Mucosa of rectum (tissue), 2 donors: ENCODE measurements around the gene NKD2.

Source experiments
- H3K27ac ChIP-seq, 2 donors: one replicate each; pipeline ENCODE4 v1.7.0; 2013; ENCODE audit warnings: inconsistent platforms in 2 of 2, low read depth in 2 of 2, low read length in 2 of 2
- H3K27me3 ChIP-seq, 2 donors: one replicate each; pipeline ENCODE4 v1.7.0; 2013; ENCODE audit warnings: low read length in 2 of 2; ENCODE audit not compliant: control insufficient read depth in 2 of 2, insufficient read depth in 2 of 2
- H3K36me3 ChIP-seq, 2 donors: one replicate each; pipeline ENCODE4 v1.7.0; 2013; ENCODE audit warnings: low read length in 2 of 2; ENCODE audit not compliant: control insufficient read depth in 2 of 2, insufficient read depth in 2 of 2
- H3K4me1 ChIP-seq, 2 donors: one replicate each; pipeline ENCODE4 v1.7.0; 2013; ENCODE audit warnings: low read length in 2 of 2, mild to moderate bottlenecking in 1 of 2; ENCODE audit not compliant: control insufficient read depth in 2 of 2, insufficient read depth in 2 of 2
- H3K4me3 ChIP-seq, 2 donors: one replicate each; pipeline ENCODE4 v1.7.0; 2013; ENCODE audit warnings: low read length in 2 of 2
- H3K9ac ChIP-seq, 2 donors: one replicate each; pipeline ENCODE4 v1.7.0; 2013; ENCODE audit warnings: low read length in 2 of 2, low read depth in 1 of 2, mild to moderate bottlenecking in 1 of 2
- H3K9me3 ChIP-seq, 2 donors: one replicate each; pipeline ENCODE4 v1.7.0; 2013; ENCODE audit warnings: low read length in 2 of 2; ENCODE audit not compliant: control insufficient read depth in 2 of 2
- donor health status: healthy.
- donor health status: Normal muscosa, but diverticular disease.

NKD2 gene

GRCh38 chr5:1034421-1034905 lies 25.9 kb downstream of the NKD2 start:
- Histone ChIP-seq H3K9ac (no peak overlapping the region), H3K4me3 (no peak overlapping the region), H3K27ac (no peak overlapping the region), H3K9me3 (no peaks in the 10 kb centered on the region), H3K4me1 (no peaks in the 10 kb centered on the region), H3K27me3 (no peaks in the 10 kb centered on the region), H3K36me3 (no peaks in the 10 kb centered on the region)

- Histone ChIP-seq H3K27ac (no peak overlapping the region), H3K9me3 (no peaks in the 10 kb centered on the region), H3K9ac (no peak overlapping the region), H3K27me3 (no peaks in the 10 kb centered on the region), H3K36me3 (no peaks in the 10 kb centered on the region), H3K4me1 (no peaks in the 10 kb centered on the region), H3K4me3 (no peak overlapping the region)
These were observed 26.4 kb downstream of the NKD2 start for GRCh38 chr5:1034986-1035385.

DNA sequence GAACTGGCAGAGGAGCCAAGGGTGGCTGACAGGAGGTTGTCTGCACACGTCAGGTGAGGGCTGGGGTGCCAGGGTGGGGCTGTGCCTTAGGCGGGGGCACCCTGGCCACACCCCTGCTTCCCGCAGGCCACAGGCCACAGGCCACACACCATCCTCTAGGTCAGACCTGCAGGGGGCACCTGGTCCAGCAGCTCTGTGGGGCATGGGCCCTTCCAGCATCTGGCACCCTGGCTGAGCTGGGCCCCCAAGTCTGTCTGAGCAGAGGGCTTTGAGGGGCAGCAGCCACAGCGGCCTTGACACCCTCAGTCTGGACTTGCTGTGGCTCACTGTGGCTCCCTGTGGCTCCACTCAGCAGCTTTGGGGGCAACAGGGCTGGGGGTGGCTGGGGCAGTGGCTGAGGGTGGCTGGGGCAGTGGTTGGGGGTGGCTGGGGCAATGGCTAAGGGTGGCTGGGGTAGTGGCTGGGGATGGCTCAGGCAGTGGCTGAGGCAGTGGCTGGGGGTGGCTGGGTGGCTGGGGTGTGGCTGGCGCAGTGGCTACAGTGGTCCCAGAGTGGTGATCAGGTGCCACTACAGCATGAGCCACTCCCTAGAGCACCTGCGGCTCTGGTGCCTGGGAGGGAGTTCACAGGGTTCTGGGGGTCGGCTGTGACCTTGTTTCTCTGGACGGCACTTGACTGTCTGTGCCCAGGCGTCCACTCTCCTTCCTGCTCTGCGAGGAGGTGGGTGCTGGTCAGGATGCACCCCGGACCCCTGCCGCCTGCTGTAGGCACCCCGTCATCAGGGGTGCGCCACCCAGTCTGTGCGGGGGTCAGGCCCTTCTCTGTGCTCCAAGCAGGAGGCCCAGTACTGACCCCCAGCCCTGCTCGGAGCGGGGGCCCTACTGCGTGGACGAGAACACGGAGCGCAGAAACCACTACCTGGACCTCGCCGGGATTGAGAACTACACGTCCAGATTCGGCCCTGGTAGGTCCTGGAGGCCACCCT lies 27.1 kb downstream of the NKD2 start:
- H3K9ac ChIP-seq: no peak overlapping the region
- H3K9me3 ChIP-seq: no peaks in the 10 kb centered on the region
- no peaks in the 10 kb centered on the region for H3K4me1 ChIP-seq
- no peak overlapping the region for H3K27ac ChIP-seq
- no peaks in the 10 kb centered on the region for H3K27me3 ChIP-seq
- H3K36me3 ChIP-seq: no peaks in the 10 kb centered on the region
- H3K4me3 ChIP-seq: no peak overlapping the region

- no peaks in the 10 kb centered on the region for H3K4me1 ChIP-seq
- no peaks in the 10 kb centered on the region for H3K36me3 ChIP-seq
- H3K9ac ChIP-seq: no peak overlapping the region
- H3K4me3 ChIP-seq: no peak overlapping the region
- no peaks in the 10 kb centered on the region for H3K9me3 ChIP-seq
- H3K27ac ChIP-seq: no peak overlapping the region
- no peaks in the 10 kb centered on the region for H3K27me3 ChIP-seq
These were observed 28.0 kb downstream of the NKD2 start for GRCh38 chr5:1036504-1037122.

GRCh38 chr5:1037123-1037670 lies 28.6 kb downstream of the NKD2 start:
- no peaks in the 10 kb centered on the region for H3K4me1 ChIP-seq
- H3K4me3 ChIP-seq: no peak overlapping the region
- no peaks in the 10 kb centered on the region for H3K36me3 ChIP-seq
- H3K27me3 ChIP-seq: no peaks in the 10 kb centered on the region
- no peaks in the 10 kb centered on the region for H3K9me3 ChIP-seq
- H3K9ac ChIP-seq: no peak overlapping the region
- no peak overlapping the region for H3K27ac ChIP-seq

GRCh38 chr5:1037671-1038416 lies 29.2 kb downstream of the NKD2 start:
- Histone ChIP-seq H3K9me3 (no peaks in the 10 kb centered on the region), H3K4me1 (no peaks in the 10 kb centered on the region), H3K4me3 (no peak overlapping the region), H3K27me3 (no peaks in the 10 kb centered on the region), H3K27ac (no peak overlapping the region), H3K36me3 (no peaks in the 10 kb centered on the region), H3K9ac (no peak overlapping the region)

DNA sequence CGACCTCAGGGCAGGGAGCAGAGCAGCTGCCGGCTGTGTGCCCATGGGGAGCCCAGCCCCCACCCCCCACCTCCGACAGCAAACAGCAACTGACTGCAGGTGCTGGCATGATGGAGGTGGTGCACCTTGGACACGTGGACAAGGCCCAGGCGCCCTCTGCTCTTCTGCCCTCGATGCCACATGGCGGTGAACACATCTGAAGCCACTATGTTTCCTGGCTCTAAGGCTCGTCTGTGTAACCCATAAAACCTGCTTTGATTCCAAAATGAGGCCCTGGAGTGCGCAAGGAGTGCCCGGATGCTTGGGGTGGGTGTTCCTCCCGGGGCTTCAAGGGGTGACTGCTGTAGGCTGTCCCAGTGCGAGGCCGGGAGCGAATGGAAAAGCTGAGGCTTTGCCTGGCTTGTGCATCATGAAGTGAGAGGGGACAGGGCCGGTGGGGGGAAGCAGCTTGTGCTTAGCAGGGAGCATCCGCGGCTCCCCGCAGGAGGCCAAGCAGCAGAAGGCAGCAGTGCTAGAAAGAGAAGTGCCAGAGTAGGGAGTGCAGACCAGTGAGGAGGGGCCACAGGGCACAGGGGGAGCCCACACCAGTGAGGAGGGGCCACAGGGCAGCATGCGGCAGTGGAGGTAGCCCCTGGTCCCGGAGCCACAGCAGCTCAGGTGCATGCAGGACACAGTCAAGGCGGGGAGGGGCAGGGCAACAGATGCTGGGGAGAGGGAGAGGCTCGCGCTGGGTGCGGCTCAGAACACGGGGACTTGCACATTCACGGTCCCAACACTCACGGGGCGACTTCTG lies 30.0 kb downstream of the NKD2 start:
- Histone ChIP-seq H3K4me1 (no peaks in the 10 kb centered on the region), H3K27ac (no peak overlapping the region), H3K9me3 (no peaks in the 10 kb centered on the region), H3K9ac (no peak overlapping the region), H3K36me3 (no peaks in the 10 kb centered on the region), H3K27me3 (no peaks in the 10 kb centered on the region), H3K4me3 (no peak overlapping the region)

GRCh38 chr5:1039210-1039548 lies 30.6 kb downstream of the NKD2 start:
- Histone ChIP-seq H3K36me3 (no peaks in the 10 kb centered on the region), H3K27me3 (no peaks in the 10 kb centered on the region), H3K4me3 (no peak overlapping the region), H3K27ac (no peak overlapping the region), H3K9me3 (no peaks in the 10 kb centered on the region), H3K9ac (no peak overlapping the region), H3K4me1 (no peaks in the 10 kb centered on the region)

- H3K4me3 ChIP-seq: no peak overlapping the region
- H3K9ac ChIP-seq: no peak overlapping the region
- H3K9me3 ChIP-seq: no peaks in the 10 kb centered on the region
- no peaks in the 10 kb centered on the region for H3K36me3 ChIP-seq
- no peaks in the 10 kb centered on the region for H3K4me1 ChIP-seq
- no peak overlapping the region for H3K27ac ChIP-seq
- H3K27me3 ChIP-seq: no peaks in the 10 kb centered on the region
These were observed 31.2 kb downstream of the NKD2 start for GRCh38 chr5:1039706-1040260.
